HG02973 (cell line): ENCODE data around the gene CPXM2.

Experiments
- ATAC-seq: cut with Tn5 transposase; IDR thresholded peaks from one replicate; pipeline ENCODE4 v1.9.1; 2021; ENCODE audit warnings: moderate library complexity; ENCODE audit not compliant: unreplicated experiment

CPXM2 gene

GRCh38 chr10:123778719-123779517 is 112.7 kb downstream of the CPXM2 start:
- ATAC-seq, result no peak

GRCh38 chr10:123777881-123778280 is 113.7 kb downstream of the CPXM2 start:
- ATAC-seq, result no peak

GRCh38 chr10:123774132-123774742 is 117.4 kb downstream of the CPXM2 start:
- no peak for ATAC-seq

DNA sequence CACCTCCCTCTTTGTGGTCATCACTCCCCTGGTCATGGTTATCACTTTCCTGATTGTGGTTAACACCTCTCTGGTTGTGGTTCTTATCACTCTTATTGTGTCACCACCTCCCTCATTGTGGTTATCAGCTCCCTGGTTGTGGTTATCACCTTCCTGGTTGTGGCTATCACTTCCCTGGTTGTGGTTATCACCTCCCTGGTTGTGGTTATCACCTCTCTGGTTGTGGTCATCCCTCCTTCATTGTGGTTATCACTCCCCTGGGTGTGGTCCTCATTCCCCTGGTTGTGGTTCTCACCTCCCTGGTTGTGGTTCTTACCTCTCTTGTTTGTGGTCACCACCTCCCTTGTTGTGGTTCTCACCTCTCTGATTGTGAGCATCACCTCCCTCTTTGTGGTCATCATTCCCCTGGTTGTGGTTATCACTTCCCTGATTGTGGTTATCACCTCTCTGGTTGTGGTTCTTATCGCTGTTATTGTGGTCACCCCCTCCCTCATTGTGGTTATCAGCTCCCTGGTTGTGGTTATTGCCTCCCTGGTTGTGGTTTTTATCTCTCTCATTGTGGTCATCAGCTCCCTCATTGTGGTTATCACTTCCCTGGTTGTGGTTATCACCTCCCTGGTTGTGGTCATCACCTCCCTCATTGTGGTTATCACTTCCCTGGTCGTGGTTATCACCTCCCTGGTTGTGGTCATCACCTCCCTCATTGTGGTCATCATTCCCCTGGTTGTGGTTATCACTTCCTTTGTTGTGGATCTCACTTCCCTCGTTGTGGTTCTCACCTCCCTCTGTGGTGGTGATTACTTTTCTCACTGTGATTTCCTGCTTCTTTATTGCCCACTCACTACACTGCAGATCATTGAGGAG is 118.7 kb downstream of the CPXM2 start:
- no peak for ATAC-seq

- no peak for ATAC-seq
Measured at GRCh38 chr10:123771877-123772644, 119.5 kb downstream of the CPXM2 start.

- no peak for ATAC-seq
Measured at GRCh38 chr10:123769647-123770046, 122.0 kb downstream of the CPXM2 start.

DNA sequence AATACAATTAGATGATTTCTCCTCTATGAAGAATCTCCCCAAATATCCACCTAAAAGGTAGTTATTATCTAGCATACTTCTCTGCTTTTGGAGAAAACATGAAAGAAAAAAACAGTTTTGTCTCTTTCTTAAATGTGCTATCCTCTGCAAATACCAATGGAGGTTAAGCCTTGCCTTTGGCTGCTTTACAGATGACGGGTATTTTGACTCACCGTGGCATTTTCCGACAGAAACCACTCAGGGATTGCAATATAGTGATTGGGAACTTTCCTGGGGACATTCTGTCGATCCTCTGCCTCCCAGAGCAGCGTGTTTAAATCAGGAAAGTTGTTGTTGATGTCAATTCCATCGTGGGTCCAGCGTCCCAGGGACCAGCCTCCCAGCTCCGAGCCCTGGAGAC is 124.8 kb downstream of the CPXM2 start:
- no peak for ATAC-seq

DNA sequence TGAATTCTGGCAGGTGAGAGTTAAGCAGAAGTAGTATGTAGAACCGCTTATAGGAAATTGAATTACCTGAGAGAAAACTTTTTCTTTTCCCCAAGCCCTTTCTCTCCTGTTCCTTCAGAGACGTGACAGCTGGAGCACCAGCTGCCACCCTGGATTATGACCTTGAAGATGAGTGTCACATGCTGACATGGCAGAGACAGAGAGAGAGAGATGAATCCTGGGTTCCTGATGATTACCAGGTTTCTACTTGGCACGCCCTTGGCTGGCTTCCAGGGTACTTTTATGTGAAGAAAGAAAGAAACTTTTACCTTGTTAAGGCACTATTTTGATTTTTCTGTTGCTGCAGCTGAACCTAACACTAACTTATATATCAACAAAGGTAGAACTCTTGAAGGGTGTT is 125.6 kb downstream of the CPXM2 start:
- ATAC-seq, result no peak

DNA sequence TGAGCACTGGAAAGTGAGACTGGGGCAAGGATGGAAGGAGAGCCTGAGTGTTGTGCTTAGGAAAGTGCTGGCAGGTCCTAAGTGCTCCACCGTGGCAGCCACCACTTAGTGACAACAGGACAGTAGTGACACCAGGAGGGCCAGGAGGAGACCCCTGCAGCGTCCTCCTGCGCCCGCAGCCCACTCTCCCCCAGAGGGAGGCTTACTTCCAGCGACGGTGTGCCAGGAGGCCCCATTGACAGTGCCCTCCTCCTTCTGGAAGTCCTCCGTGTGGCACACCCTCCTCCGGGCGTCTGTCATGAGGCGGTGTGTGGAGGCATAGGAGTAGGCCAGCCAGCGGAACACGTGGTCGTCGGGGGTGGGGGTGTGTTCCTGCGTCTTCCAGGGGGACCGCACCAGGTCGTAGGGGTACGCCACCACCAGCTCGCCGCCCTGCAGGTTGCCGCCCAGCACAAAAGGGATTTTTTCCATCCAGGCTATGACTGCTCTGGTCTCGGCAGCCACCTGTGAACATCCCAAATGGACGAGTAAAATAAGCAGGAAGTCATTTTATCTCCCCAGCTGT is 129.9 kb downstream of the CPXM2 start:
- ATAC-seq, result no peak

GRCh38 chr10:123761038-123761428 is 130.6 kb downstream of the CPXM2 start:
- ATAC-seq, result no peak

- ATAC-seq, result no peak
Measured at GRCh38 chr10:123760356-123761037, 131.1 kb downstream of the CPXM2 start.

GRCh38 chr10:123759501-123760031 is 132.0 kb downstream of the CPXM2 start:
- no peak for ATAC-seq

- no peak for ATAC-seq
Measured at GRCh38 chr10:123759041-123759440, 132.6 kb downstream of the CPXM2 start.

- no peak for ATAC-seq
Measured at GRCh38 chr10:123757853-123758252, 133.8 kb downstream of the CPXM2 start.

- ATAC-seq, result no peak
Measured at GRCh38 chr10:123755061-123755460, 136.5 kb downstream of the CPXM2 start.

- ATAC-seq, result no peak
Measured at GRCh38 chr10:123754123-123754522, 137.5 kb downstream of the CPXM2 start.

GRCh38 chr10:123751342-123752134 is 140.1 kb downstream of the CPXM2 start:
- ATAC-seq, result no peak

DNA sequence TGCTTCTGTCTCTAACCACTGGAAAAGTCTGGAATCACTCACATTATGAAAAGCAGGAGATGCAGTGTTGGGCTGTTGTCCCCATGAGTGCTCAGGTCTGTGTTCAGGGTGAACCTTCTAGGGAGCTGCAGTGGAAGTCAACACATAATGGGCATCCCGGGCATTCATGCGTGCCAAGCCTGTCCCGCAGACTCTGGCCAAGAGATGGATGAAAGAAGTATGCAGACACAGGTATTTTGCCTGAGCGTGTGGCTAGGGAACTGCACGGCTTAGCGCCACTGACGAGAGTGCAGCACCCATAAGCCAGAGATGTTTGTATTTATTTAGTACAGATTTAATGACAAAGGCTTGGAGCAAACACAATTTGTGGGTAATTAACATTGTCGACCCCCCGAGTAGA is 140.7 kb downstream of the CPXM2 start:
- ATAC-seq, result no peak

GRCh38 chr10:123748711-123749110 is 142.9 kb downstream of the CPXM2 start:
- no peak for ATAC-seq
